GM19467 (cell line): ENCODE data around the gene PCDH9.

Experiments
- ATAC-seq: cut with Tn5 transposase; IDR thresholded peaks from one replicate; pipeline ENCODE4 v1.9.1; 2021; ENCODE audit warnings: mild to moderate bottlenecking, moderate library complexity; ENCODE audit not compliant: unreplicated experiment

PCDH9 gene

GRCh38 chr13:67168384-67168783 is 61.8 kb downstream of the PCDH9 start:
- ATAC-seq, result no peak

DNA sequence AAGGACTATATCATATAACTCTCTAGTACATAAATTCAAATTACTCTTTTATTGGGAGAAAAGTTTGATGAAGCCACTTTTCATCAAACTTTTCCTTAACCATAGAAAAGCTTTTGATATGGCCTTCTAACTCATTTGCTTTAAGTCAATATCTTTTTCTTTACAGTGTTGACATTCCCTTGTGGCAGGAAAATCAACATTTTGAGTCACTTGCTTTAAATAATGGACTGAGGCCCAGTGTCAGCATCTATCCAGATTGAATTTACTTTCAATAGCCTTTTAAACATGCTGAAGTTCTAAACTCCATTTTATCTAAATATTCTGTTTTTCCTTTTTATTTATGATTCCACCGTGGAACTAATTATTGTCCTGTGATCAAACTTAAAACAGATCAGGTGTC is 62.7 kb downstream of the PCDH9 start:
- ATAC-seq, result no peak

DNA sequence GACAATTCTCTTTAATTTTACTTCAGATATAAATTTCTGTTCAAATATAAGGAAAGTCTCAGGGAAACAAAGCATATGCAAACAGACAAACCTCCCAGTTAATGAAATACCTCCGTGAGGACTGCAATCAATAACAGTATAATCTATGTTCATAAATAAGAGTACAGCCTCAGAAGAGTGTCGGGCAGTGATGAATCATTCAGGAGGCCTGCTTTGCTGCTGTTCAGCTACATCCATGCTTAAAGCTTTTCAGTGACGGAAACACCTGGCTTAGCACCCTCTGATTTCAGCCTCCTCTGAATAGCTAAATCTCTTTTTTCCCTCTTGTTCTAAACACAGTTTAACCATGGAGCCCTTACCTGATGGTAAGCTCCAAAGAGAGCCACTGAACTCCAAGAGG is 69.0 kb downstream of the PCDH9 start:
- no peak for ATAC-seq

DNA sequence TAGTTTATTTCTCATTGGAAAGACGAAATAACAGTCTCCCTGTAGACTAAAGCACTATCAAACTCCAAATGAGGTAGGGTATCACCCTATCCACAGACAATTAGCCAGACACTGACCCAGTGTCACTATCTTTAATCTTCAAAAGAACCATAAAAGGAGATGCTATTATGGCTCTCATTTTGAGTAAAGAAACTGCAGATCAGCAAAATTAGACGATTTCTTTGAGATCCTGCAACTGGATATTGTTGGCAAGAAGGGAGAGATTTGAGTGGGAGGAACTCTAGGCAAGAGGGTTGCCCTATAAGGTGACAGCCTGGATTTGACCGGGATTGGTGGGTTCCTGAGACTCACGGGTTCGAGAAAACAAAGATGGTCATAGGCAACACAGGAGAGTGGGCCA is 71.2 kb downstream of the PCDH9 start:
- no peak for ATAC-seq

DNA sequence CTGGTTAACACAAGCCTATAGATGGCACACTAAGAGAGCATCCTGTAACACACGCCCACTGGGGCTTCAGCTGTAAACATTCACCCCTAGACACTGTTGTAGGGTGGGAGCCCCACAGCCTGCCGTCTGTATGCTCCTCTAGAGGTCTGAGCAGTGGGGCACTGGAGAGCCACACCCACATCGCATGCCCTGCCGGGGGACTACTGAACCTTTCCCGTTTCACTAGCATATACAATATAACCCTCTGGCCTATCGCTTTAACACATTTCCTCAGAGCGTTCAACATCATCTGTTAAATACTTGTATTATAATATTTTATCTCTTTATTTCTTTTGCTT is 73.4 kb downstream of the PCDH9 start:
- ATAC-seq, result no peak

DNA sequence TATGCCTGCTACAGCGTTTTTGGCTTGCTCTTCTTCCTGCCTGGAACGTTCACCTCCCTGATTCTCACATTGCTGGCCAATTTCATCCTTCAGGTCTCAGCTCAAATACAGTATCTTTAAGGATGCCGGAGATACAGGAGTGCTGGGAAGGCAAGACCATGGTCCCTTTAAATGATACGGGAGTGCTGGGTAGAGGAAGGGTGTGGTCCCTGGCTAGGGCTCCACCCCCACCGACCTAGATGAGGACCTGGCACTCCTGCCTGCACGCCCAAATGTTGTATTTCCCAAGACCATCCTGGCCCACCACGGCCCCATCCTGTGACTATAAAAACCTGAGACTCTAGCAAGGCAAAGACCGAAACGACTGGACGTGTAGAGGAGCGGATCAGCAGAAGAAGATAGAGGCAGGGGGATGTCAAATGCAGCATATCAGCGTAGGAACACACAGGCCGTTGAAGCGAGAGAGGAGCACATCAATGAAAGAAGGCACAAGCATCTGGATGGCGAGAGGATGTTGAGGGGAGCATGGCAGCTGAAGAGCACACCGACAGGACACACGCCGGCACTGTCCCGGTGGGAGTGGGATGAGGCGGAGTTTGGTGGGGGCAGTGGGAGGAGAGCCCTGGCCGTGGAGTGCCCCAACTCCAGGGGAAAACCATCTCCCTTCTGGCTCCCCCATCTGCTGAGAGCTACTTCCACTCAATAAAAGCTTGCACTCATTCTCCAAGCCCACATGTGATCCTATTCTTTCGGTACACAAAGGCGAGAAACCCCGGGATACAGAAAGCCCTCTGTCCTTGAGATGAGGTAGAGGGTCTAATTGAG is 74.0 kb downstream of the PCDH9 start:
- no peak for ATAC-seq

GRCh38 chr13:67152085-67152484 is 78.1 kb downstream of the PCDH9 start:
- ATAC-seq, result no peak

GRCh38 chr13:67151652-67152051 is 78.5 kb downstream of the PCDH9 start:
- ATAC-seq, result no peak

DNA sequence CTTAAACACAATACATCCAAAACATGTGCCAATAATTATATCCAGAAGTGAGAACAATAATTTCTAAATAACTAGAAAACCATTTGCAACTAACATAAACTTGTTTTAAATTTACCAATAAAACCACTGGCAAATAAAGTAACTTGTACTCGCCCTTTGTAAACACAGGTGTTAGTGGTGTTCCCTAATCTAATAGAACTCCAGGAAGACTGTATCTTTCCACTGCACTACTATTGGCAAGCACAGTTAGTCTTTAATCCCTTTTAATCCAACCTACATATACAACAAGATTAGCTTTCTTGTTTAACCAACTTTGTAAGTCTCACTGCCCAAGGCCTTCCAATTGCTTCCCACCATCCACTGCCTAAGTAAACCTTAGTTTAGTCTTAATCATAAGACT is 79.5 kb downstream of the PCDH9 start:
- ATAC-seq, result no peak

DNA sequence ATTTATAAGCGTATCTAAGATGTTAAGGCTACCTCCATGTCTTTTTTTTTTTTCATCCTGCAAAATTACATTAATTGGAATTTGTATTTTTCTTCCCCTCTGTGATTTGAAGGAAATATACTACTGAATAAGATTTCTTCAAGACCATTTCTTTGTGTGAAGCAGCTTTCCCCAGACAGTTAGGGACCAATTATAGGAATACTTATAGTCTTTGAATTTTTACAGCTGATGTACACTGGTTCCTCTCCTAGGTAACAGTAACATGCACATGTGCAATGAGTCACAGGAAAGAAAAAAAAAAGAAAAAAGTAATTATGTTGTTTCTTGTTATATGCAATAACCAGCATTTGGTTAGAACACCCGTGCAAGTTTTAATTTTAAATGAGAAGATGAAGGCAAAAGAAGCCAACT is 82.0 kb downstream of the PCDH9 start:
- no peak for ATAC-seq

DNA sequence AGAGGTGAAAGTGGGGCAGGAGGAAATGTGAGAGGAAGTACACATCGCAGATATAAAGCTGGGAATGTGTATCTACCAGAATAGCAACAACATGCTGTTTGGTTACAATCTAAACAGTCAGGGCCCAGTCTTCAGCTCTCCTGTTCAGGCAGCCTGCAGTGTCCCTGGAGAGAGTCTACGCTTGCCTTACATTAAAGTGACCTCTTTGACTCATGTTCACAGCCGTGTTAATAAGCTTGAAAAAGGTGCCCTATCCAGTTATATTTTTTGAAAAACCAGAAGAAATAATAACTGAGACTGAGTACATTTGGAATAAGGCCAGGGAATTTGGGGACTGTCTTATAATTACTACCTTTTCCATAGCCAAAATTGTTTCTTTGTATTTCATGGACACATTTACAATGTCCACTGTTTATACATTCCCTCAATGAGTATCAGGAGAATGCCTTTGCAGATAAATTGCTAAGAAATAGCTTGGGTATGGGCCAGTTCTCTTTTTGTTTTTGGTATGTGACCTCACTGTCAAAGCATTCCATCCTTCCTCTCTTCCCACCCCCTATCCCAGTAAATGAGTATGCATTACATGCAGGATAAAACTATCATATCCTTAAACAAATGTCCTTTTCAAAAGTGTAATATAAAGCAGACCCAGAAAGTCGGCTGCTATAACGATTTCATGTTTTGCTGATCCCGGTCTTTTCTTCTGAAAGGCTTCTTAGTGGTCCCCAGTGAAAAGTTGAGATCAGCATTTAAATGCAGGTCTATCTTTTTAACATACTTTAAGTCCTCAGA is 82.6 kb downstream of the PCDH9 start:
- no peak for ATAC-seq

- ATAC-seq, result no peak
Observed at GRCh38 chr13:67146523-67147130, 83.5 kb downstream of the PCDH9 start.

GRCh38 chr13:67145950-67146349 is 84.2 kb downstream of the PCDH9 start:
- ATAC-seq, result no peak

DNA sequence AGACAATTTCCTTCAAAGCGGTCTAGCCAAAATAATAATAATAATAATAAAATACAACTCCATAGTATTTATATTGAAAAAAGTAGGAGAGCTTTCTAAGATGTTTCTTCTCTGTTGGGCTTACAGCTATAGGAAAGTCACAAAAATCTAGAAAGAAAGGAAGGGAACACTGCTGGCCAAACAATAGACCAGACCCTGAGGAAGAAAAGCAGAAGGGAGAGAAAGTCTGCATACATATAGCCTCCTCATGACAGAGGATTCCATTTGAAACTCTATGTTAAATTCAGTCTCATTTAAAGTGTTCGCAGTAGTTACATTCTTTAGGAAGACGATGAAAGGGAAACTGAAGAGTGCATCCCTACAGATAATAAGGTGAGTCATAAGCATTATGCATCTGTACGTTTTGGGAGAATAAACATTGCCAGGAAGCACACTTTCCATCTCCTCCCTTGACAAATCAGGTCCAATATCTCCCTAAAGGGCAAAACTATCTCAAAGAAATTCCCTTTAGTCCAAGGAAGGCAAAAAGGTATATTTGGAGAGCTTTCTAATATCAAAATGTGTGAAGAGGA is 86.5 kb downstream of the PCDH9 start:
- no peak for ATAC-seq

- ATAC-seq, result no peak
Observed at GRCh38 chr13:67140006-67140405, 90.1 kb downstream of the PCDH9 start.

DNA sequence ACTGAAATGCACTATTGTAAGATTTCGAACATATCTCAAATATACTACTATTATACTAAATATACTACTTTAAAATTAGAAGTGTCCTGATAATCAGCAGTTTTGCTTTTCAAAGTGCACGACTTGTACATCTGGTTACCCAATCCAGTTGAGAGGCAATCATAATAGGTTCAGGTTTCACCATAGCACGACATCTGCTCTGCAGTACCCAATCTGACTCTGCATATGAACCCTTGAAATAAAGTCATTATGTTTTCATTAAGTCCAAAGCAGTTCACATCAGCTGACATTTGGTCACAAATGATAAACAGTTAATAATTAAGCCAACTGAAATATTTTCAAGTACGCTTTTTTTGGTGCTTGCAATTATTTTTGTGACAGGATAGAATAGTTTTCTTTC is 90.6 kb downstream of the PCDH9 start:
- no peak for ATAC-seq

- no peak for ATAC-seq
Observed at GRCh38 chr13:67138970-67139369, 91.2 kb downstream of the PCDH9 start.

DNA sequence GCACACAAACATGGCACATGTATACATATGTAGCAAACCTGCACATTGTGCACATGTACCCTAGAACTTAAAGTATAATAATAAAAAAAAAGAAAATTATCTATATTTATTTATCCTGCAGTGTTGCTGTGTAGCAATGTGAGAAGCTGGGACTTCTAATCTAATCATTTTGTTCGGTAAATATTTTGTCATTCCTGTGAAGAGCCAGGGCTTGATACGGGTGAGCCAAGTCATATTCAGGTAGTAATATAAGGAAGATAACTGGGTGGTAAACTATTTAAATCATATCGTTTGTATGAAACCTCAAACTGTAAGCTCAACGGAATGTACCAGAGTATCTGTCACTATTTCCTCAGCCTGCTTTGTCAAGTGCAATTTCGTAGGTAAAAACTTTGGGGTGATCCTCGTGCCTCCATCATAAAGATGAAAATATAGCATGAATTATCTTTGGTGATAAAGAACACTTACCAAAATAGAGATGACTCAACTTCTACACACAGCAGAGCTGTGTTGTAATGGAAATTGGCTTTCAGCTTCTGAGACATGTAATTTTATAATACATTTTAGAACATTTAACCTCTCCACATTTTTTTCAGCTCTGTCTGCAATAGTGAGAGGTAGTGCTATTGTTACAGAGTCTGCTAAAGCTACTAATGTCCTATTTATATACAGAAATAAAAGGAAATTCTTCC is 92.9 kb downstream of the PCDH9 start:
- no peak for ATAC-seq

GRCh38 chr13:67136157-67136556 is 94.0 kb downstream of the PCDH9 start:
- ATAC-seq, result no peak

DNA sequence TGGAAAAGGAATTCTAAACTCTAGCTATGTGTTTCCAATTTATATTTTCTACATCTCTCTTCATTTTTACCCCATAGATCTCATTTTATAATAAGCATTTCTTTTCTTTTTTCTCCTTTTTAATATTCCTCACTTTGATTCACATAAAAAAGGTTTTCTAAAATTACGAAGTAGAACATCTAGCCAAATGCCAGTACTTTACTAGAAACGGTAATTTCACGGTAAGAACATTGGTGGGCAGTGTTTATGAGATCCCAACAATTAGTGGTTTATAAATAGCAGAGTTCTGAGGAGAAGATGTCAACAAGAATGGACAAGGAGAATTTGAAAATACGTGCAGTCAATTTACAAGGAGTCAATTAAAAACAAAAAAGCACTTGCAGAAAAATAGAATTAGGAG is 94.8 kb downstream of the PCDH9 start:
- no peak for ATAC-seq
